NCI-H2196 treated with DMSO at 0.1 percent for 48 hours (cell line): Measurements from ENCODE around the gene C3.

Source experiments
- DNase-seq: peaks from one replicate; lab custom pipeline; 2025; ENCODE audit not compliant: unreplicated experiment; lab: John Stamatoyannopoulos, UW

C3 gene

DNA sequence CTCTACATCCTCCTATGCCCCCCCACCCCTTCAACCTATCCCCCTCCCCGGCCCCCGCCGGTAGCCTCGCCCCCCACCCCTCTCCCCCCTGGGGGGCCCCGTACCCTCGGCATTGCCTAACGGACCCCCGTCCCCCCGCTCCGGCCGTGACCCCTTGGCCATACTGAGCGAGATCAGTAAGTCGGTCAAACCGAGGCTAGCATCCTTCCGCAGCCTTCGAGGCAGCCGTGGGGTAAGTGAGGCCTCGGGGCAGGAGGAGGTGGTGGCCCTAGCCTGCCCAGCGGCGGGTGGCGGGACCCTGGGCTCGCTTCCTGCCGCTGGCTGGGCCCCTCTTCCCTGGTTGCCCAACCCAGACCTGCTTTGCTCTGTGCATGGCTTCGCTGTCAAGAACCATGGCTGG, 25.5 kb upstream of the C3 start:
- DNase-seq, result no peak

DNA sequence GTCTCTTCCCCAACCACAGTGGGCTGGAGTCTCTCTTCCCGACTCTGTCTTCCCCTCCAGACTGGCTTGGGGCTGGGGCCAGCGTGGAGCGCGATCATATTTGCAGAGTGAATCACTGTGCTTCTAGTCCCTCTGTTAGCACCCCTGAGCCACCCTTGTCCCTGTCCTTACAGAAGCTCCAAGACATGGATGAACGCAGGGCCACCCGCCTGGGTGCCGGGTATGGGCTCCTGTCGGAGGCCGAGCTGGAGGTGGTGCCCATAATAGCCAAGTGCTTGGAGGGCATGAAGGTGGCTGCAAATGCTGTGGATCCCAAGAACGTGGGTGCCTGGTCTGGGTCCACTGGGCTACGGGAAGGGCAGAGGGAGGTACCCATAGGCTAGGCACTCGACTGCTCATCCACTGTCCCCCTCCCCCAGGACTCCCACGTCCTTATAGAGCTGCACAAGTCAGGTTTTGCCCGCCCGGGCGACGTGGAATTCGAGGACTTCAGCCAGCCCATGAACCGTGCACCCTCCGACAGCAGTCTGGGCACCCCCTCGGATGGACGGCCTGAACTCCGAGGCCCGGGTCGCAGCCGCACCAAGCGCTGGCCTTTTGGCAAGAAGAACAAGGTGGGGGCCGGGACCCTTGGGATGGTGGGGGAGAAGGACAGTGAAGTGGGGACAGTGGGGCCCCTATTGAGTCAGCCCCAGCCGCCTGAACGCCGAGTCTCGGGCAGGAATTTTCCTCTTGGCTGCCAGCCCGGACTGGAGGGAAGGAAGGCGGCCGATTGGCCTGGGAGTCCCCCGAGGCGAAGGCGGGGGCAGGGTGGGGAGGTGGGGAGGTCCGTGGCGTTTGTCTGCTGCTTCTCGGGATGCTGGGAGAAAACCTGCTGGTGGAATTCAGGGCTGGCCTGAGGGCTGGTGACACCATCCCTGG, 24.2 kb upstream of the C3 start:
- DNase-seq, result no peak

DNA sequence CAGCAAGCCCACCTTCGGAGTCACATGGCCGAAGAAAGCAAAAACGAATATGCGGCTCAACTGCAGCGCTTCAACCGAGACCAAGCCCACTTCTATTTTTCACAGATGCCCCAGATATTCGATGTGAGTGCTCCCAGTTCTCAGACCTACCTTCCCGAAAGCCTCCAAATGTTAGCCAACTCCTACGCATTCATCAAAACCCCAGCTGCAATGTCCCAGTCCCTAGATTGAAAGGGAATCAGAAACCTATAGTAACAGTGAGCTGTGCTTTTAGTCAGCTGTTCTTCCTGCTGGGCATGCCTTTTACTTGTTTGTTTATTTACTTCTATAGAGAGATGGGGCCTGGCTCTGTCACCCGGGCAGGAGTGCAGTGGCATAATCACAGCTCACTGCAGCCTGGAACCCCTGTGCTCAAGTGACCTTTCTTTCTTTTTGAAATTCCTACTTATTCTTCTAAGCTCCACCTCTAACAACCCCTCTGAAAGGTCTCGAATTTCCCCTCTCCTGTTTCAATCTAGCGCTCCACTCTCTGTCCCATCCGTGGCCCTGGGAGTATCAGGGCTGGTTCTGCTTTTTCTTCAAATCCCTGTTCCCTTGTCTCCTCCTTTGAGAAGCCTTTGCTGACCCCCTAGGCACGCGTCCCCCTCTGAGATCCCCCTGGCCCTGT, 23.4 kb upstream of the C3 start:
- DNase-seq, result no peak

DNA sequence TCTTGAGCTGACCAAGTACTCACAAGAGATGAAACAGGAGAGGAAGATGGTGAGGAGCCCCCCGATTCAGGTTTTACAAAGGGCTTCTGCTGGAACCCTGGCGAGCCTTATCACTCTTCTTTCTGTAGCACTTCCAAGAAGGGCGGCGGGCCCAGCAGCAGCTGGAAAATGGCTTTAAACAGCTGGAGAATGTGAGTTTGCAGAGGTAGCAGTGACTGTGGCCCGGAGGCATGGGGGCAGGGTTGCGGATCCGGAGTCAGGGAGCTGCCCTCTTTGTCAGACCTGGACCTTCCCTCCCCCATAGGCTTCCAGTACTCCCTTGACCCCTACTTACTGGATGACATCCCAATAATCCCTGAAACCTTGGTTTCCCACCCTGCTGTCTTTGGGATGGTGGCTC, 22.6 kb upstream of the C3 start:
- DNase-seq, result no peak

DNA sequence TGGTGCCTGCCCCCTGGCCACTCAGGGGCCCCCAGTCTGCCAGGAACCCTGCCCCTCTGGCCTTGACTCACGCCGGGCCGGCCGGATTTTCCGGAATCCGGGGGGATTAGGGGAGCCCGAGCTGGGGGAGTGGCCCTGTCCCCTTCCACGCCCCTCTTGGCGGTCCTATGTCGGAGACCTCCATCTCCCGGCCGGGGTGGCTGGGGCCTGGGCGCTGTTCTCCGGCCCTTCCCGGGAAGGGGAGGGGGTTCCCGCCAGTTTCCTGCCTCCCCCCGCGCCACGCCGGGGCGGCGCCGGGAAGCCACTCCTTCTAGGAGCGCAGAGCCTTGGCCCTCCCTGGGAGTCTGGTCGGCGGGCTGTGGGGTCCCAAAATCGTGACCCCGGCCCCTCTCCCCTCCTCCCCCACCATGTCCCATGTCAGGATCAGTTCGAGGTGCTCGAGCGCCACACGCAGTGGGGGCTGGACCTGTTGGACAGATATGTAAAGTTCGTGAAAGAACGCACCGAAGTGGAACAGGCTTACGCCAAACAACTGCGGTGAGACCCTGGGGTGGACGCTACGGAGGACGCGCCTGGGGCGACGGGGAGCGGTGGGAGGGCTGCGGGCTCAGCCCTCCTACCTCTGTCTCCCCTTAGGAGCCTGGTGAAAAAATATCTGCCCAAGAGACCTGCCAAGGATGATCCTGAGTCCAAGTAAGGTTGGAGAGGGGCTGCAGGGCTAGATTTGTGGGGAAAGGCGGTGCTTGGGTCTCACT, 20.3 kb upstream of the C3 start:
- no peak for DNase-seq

DNA sequence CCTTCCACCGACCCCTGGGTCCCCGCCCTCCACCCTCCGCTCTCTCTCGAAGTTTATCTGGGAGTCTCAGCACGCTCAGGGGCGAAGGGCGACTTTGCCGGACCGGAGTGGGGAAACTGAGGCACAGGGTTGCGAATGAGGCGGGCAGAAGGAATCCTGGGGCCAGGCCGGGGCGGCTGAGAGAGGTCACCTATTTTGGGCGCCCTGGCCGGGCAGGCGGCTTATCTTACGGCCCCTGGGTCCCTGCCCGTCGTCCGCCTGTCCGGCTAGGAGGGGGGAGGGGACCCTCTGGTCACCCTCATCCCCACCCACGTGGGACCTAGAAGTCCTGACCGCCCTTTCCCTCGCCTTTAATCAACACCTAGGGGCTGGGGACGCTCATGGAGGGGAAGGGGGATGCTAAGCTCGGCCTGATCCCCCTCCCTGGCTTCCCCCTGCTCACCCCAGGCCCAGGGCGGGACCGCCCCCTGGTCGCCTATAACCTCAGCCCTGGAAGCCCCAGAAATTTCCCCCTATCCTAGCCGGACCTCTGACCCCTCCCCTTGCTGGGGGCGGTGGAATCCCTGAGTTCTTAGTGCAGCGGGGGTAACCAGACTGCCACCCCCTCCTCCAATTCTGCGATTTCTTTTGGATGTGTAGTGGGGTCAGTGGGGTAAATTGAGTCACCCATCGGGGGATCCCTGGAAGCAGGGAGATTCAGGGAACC, 19.6 kb upstream of the C3 start:
- DNase-seq, result no peak

DNA sequence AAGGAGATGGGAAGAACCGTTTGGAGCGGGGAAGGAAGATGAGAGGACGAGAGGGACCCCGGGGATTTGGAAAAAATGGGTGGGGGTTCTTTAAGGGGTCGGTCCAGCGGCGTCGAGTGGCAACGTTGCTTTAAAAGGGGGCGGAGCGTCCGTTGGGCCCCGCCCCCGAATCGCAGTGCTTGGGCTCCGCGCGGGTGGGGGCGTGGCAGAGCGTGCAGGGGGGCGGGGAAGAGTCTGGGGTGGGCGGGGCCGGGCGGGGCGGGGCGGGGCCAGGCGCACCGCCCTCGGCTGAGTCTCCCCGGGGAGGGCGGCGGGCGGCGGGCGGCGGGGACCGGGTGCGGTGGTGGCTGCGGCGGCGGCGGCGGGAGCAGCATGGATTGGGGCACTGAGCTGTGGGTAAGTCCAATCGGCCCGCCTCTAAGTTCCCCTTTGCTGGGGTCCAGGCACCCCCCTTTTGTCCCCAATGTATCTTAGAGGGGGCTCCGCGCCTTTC, 19.0 kb upstream of the C3 start, which contains the start of gene TRIP10:
TSS of gene TRIP10 (plus strand) at position 291 of the 493 bp plus-strand sequence. CDS start at position 373, 82 bp downstream.
- peak; percentile 74 for DNase-seq

DNA sequence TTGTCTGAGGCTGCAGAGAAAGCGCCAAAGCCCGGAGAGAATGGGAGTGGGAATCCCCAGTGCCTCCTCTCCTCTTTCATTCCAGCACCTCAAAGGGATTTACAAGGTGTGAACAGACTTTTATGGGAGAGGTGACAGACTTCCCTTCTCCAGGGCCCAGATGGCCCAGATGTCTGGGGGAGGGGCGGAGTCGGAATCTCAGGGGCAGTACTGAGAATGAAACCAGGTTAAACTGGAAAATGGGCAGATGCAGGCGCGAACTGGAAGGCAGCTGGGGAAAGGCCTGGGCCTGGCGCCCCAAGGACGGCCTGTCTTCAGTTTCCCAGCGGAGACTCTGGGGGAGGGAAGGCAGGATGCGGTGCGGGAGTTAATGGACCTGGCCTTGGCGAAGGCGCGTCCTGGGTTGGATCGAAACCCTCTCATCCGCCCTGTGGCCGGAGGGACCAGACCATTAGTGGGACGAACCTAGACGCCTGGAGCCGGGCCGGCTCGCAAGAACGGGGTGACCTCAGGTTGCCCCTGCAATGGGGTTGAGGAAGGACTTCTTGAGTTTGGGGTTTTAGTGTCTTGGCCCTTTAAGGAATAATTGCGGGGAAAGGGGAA, 18.4 kb upstream of the C3 start:
- DNase-seq, result no peak

DNA sequence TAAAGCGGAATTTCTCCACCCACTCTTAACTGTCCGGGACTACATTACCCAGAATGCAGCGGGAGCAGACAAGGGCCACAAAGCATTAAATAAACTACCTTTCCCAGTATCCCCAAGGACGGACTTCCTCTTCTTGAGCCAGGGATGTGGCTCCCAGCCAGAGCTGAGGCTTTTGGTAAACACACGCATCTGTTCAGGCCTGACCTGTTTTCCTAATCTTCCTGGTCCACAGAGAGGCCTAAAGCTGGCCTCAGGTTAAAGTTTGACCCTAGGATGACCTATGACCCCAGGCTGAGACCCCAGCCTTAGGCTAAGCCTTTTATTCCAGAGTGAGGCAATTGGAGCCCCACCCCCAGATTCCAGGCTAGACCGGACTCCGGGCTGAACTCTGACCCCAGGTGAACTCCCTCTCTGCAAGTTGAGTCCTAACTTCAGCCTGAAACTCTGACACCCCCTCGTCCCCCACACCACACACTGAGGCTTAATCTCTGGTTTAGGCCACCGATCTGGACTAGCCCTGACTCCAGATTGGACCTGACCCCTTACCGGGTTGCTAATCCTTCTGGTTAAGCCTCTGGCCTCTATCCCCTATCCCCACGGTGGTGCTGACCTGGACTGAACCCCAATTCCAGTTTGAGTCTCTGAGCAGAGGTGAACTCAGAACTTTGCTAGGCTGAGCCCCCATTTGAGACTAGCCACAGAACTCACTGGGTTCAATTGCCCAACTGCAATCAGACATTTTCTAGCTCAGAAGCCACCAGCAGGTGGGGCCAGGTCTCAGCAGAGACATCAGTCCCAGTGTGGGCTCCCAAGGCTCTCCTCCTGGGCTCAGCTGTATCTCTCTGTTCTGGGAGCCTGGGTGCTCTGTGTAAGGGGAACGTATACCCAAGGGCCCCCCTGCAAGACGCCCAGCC, 17.7 kb upstream of the C3 start:
- peak; percentile 58 for DNase-seq

DNA sequence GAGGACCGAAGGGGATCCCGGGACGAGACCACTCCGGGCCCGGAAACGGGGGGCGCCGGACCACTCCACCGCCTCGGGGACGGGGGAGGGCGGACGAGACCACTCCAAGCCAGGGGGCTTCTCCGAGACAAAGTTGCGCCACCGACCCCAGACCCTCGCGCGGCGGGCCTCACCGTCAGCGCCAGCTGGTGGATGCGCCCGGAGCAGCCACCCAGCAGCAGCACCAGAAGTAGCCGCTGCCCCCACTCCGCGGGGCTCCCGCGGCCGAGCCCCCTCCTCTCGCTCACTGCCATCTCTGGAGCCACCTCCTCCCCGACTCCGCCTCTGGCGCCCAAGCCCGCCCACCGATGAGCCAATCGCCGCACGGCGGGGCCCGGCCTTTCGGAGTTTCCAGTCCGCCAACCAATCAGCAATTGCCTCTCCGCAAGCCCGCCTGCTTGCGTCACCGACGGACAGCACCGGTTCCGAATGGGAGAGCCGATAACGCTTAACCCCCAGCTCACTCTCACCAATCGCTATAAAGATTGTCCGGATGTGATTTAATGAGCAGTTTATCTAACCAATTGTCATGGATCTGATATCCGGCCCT, 16.9 kb upstream of the C3 start, which contains the start of gene GPR108:
TSS of gene GPR108 (minus strand) at position 297 of the 589 bp plus-strand sequence. CDS start at position 293, 4 bp downstream.
- DNase-seq, result peak; percentile 99

DNA sequence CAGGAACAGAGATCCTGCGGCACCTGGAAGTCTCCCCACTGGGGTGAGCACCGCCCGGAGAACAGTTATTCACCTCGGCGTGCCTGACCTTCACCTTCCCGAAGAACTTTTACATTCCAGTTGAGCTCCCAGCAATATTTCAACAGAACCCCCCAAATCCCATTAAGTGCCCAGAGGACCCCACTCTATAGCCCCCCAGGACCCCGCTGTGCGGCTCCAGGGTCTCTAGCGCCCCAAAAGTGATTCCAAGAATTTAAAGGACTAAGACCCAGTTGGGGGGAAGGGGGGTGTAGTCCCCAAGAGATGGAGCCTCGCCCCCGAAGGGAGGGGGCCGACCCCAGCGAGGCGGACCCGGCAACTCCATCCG, 16.4 kb upstream of the C3 start:
- no peak for DNase-seq

DNA sequence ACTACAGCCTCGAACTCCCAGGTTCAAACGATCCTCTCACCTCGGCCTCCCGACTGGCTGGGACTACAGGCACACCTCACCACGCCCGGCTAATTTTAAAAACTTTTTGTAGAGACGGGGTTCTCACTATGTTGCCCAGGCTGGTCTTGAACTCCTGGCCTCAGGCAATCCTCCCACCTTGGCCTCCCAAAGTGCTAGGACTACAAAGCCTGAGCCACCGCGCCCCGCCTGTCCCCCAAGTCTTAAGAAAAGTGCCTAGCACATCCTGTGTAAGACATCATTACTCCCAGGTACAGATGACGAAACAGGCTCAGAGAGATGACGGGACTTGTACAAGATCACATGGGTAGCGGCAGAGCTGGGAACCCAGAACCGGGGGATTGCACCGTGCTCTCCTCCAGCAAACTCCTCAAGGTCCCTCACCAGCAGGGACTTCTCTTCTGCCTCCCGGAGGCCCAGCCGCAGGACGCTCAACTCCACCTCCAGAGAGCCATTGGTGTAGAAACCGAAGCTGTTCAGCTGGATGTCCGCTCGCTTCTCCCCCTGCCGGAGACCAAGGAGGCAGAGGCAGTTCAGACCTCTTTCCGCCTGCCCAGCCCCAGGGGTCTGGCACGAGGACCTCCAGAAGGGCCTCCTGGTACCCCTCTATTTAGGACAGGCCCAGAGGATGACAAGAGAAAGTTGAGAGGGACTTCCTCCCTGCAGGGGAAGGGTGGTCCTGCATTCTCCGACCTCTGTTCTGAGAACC, 15.9 kb upstream of the C3 start:
- DNase-seq, result peak; percentile 29

DNA sequence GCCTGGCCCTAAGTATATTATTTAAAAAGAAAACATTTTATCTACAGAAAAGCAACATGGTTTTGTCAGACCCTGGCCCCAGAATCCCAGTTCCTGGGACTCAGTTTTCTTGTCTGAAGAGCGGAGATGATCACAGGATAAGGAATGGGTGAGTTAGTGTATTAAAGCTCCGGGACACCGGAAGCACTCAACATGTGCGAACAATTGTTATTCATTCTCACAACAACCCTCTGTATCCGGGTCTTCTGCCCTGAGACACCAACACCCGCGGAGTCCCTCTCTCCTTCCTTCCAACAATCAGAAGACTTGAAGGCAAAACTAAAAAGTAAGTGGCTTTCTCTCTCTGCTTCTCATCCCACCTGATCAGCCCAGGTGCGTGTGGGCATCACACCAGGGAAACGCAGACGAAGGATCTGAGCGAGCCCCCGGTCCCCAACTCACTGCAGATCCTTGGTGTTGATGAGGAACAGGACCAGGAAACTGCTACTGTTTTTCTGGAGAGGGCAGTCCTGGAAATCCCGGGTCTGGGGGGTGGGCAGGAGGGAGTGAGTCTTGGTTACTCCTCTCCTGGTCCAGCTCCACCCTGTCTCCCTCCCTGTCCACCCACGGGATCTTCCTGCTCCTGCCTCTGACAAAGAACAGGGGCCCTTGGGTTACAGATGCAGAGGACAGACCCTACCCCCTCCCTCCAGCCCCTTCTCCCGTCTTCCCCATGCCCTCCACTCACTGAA, 14.9 kb upstream of the C3 start:
- no peak for DNase-seq

DNA sequence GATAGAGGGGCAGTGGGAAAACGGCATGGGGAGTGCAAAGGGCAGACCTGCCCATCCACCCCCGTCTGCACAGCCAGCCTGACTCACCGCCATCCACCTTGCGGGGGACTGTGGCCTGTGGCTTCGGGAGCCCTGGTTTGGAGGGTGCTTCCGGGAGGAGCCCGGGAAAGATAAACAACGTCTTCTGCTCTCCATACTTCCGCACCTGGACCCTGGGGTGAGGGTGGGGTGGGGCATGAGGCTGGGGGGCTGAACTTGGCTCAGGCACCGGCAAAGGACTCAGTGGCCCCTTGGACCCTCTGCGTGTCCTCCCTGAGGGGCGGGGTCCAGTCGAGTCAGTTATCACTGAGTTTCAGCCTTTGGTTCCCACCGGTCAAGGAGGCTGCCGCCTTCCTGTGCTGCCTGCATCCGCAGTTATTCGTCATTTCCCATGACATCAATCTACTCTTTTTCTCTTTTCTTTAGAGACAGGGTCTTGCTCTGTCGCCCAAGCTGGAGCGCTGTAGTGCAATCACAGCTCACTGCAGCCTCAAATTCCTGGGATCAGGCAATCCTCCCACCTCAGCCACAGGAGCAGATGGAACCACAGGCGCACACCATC, 13.7 kb upstream of the C3 start:
- no peak for DNase-seq

DNA sequence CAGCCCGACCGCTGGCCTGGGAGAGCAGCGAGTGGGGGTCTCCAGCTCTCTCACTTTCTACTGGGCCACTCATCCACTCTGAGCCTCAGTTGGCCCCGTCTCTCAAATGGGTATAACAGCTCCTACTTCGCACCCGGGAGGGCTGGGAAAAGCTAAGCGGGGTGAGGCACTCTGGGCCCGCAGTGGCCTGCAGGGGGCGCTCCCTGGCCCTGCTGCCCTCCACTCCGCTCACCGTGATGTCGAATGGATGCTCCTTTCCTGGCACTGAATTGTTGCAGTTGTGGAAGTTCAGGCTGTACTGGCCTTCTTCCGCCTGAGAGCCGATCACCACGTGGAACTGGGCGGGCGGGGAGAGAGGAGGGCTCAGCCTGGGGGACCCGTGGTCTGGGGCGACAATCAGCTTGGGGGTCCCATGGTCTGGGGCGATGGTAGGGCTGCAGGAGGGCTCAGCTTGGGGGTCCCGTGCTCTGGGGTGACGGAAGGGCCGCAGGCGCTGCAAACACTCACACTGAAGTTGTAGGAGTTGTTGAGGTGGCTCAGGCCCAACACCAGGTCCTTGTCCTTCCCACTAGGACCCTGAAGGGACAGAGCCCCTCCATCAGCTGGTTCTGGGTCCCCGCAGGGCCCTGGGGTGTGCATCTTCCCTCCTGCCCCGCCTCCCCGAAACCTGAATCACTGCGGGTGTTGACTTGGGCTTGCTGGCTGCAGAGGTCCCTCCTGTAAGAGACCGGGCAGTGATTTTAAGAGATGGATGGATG, 13.1 kb upstream of the C3 start:
- DNase-seq, result no peak

DNA sequence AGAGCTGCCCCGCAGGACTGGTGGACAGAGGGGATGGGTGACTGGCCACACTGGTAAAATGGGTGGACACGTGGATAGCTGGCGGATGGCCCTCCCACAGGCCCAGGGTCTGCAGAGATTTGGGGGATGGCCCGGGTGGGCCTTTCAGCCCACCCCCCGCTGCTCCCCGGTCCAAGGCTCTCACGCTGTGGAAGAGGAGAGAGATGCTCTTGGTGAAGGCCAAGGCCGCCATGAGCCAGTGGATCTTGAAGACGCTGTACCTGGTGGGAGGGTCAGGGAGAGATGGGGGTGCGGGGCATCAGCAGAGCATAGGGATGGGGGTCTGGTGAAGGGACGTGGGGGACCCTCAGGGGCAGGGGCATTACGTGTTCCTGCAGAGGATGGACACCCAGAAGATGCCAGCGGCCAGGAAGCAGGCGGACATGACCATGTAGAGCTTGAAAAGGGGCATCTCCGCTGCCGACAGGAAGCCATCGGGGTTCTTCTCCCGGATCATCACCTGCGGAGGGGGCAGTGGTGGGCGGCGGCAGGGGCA, 12.4 kb upstream of the C3 start:
- no peak for DNase-seq
